Fibroblast of upper back skin (primary cell): Measurements from ENCODE around the gene NPC1L1.
"Not testable (repeated sequence)": the region's sequence is repeated elsewhere in the genome, so short reads cannot be mapped to it uniquely, and the experiment has no call there.

ENCODE experiments used
- DNase-seq: peaks from one replicate; pipeline ENCODE4 v3.0.0-alpha.2; 2013

The NPC1L1 gene

DNA sequence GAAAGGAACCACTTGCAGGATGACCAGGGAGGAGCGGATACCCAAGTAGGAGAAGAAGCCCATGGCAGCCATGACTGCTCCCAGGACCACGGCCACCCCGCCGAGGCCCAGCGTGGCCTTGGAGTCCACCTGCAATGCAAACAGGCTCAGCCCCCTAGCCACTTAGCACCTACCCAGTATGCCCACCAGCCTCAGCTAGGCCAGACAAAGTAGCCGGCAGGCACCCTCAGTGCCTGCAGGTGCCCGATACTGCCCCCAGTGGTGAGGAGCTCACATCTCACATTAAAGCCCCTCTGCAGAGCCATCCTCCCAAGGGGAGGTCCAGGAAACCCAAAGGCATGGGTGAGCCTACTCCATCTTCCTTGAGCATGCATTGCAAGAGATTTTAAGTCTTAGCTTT lies 6.6 kb downstream of the NPC1L1 start:
- DNase-seq = peak; percentile 24

GRCh38 chr7:44534087-44534486 lies 7.0 kb downstream of the NPC1L1 start:
- no peak for DNase-seq

GRCh38 chr7:44533301-44534055 lies 7.7 kb downstream of the NPC1L1 start:
- DNase-seq = no peak

DNA sequence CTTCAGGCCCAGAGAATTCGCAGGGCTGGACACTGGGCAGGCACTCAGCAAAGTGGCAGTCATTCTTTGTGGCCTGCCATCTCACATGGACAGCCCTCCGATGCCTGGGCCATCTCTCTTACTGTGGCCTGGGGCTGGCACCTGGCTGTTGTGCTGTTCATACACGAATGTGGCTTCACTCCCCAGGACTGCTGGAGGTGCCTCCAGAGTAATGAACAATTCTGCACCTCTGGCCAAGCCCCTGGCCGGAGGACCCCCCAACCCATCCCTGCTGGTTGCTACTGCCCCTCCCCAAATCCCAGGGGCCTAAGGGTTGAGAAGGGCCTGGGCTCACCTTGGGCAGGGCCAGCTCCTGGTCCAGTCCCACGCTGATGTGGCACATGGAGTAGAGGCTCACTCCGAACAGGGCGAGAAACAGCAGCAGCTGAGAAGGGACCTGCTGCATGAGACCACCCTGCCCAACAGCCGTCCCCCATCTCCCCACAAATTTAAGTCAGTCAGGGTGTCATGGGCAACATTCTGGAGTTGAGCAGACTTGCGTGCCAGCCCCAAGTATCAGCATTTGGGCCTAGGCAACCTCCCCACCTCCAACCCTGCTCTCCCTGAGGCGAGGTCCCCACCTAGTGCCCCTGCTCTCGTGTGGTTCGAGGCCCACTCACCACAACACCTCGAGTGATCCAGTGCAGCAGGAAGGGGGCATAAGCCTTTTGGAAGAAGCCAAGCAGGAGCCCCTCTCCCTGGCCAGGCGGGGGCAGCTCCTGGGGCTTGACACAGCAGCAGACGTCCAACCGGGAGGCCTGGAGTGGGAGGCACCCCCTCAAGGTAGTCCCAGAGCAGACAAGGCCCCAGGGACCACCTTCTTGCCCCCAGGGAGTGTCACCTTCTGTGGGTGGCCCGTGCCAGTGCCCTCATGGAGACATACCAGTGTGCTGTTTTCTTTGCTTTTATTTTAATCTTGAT lies 9.4 kb downstream of the NPC1L1 start:
- DNase-seq = no peak

- DNase-seq = no peak
These were observed 10.1 kb downstream of the NPC1L1 start for GRCh38 chr7:44530990-44531389.

- no peak for DNase-seq
These were observed 16.2 kb downstream of the NPC1L1 start for GRCh38 chr7:44524811-44525388.

GRCh38 chr7:44522315-44522714 lies 18.8 kb downstream of the NPC1L1 start:
- no peak for DNase-seq

DNA sequence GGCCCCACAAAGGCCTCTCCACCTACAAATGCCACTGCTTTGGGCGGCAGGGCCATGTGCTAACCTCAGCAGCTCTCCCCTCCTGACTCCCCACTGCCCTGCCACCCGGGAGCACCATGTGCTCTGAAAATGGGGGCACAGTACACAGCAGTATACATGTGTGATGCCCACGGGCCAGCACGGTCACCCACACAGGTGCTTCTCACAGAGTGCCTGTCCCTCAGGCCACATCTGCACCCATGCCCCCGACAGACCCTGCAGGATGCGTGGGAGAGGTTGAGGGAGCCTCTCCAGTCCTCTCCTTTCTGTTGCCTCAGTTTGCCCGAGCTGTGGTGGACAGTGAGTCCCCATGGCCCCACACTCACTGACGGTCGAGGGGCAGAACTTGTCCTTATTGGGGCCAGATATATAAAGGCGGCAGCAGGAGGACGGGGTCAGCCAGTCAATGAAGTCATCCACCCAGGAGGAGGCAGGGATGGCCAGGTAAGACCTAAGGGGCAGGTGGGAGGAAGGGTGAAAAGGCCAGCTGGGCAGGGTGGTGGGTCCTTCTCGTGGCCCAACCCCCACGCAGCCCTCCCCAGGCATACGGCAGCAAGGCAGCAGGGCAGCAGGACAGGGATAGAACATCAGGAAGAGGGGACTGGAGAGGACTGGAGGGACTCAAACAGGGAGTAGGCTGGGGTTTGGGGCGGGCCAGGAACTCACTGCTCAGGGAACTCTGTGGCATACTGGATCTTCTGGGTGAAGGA lies 19.6 kb downstream of the NPC1L1 start:
- DNase-seq = no peak

GRCh38 chr7:44520574-44520973 lies 20.6 kb downstream of the NPC1L1 start:
- no peak for DNase-seq

DNA sequence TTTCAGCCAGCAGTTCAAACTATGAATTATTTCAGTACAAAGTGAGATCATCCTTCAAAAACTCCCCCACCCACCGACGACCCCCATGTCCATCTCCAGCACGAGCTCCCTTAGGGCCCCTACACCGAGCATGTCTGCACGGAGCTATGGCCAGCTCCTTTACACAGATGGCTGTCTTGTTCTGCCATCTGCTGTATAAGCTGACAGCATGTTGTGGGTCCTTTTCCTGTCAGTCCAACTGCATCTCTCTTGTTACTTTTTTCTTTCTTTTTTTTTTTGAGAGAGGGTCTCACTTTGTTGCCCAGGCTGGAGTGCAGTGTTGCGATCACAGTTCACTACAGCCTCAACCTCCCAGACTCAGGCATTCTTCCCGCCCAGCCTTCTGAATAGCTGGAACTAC lies 21.6 kb downstream of the NPC1L1 start:
- no peak for DNase-seq

DNA sequence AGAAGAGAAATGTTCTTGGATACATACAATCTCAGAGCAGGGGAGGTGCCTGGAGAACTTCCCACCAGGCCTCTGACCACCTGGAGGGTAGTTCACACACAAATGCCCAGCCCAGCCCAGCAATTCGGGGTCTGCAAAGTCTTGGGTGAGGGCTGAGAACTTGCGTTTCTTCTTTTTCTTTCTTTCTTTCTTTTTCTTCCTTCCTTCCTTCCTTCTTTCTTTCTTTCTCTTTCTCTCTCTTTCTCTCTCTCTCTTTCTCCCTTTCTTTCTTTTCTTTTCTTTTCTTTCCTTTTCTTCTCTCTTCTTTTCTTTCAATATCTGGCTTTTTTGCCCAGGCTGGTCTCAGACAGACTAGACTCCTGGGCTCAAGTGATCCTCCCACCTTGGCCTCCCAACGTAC lies 22.4 kb downstream of the NPC1L1 start:
- no peak for DNase-seq

DNA sequence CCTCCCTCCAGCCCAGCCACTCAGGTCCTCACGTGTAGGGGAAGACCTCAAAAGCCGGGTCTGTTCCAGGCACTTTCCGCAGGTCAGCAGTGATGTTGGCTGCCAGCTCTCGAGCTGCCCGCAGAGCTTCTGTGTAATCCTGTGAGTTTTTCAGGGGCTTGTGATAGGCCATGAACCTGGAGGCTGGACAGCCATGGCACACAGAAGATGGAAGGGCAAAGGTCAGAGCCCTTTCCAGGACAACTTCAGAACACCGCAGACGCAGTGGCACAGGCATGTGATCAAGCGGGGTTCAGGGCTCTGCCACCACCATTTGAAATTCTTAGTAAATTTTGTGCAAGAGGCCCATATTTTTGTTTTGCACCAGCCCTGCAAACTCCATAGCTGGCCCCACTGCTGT lies 24.0 kb downstream of the NPC1L1 start:
- no peak for DNase-seq

- no peak for DNase-seq
These were observed 25.4 kb downstream of the NPC1L1 start for GRCh38 chr7:44515590-44516268.

DNA sequence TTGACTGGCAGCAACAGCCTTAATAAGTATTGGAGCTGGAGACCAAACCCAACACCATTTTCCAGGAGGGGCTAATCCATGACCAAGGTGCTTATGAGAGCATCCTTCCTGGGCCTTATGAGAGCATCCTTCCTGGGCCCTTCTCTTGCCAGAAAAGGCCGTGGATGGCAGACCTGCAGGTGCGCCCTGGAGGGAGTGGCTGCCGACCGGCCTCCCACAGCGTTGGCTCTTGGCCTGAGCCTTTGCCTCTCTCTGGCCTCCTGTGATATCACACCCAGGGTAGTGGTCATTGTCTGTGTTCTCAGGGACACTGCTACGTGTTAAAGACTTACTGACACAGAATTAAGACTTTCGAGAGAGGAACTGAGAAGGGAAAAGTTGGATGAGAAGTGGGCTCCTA lies 28.4 kb downstream of the NPC1L1 start:
- DNase-seq = no peak

- DNase-seq = no peak
These were observed 29.2 kb downstream of the NPC1L1 start for GRCh38 chr7:44511863-44512468.

DNA sequence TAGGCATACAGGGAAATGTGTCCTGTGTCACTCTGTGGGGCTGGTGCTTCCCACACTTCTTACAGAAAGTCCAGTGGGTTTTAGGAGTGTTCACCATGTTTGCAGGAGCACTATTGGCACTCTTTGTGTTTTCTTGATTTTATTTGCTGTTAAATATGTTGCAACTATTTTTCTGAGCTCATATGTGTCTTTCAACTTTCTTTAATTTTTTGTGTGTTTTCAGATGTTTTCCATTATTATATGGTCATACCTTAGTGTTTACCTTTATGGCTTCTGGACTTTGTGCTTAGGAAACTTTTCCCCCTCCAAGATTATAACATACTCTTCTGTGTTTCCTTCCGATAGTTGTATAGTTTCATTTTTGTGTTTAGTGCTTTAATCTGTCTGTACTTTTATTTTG lies 29.9 kb downstream of the NPC1L1 start:
- no peak for DNase-seq

GRCh38 chr7:44508328-44509030 lies 32.7 kb downstream of the NPC1L1 start:
- DNase-seq = no peak

- DNase-seq = not testable (repeated sequence)
These were observed 34.4 kb downstream of the NPC1L1 start for GRCh38 chr7:44506592-44507288.

DNA sequence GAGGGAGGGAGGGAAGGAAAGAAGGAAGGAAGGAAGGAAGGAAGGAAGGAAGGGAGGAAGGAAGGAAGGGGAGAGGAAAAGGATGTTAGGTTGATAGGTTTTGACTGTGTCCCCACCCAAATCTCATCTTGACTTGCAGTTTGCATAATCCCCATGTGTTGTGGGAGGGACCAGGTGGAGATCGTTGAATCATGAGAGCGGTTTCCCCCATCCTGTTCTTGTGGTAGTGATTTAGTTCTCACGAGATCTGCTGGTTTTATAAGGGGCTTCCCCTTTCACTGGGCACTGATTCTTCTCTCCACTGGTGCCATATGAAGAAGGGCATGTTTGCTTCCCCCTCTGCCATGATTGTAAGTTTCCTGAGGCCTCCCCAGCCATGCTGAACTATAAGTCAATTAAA lies 35.5 kb downstream of the NPC1L1 start:
- DNase-seq = no peak

GRCh38 chr7:44498230-44498954 lies 42.7 kb downstream of the NPC1L1 start:
- DNase-seq = no peak
